HG02870 (cell line): Measurements from ENCODE around the gene OSBPL10.
"Not testable (repeated sequence)": the region's sequence is repeated elsewhere in the genome, so short reads cannot be mapped to it uniquely, and the experiment has no call there.

Experiments
- ATAC-seq: cut with Tn5 transposase; IDR thresholded peaks from one replicate; pipeline ENCODE4 v1.9.1; 2021; ENCODE audit warnings: mild to moderate bottlenecking, moderate library complexity; ENCODE audit not compliant: unreplicated experiment

Gene OSBPL10

GRCh38 chr3:31896026-31896425, 85.0 kb downstream of the OSBPL10 start:
- ATAC-seq = no peak

- ATAC-seq = no peak
Observed at GRCh38 chr3:31895471-31895870, 85.6 kb downstream of the OSBPL10 start.

GRCh38 chr3:31892916-31893573, 88.0 kb downstream of the OSBPL10 start:
- ATAC-seq = no peak

- no peak for ATAC-seq
Observed at GRCh38 chr3:31892500-31892899, 88.6 kb downstream of the OSBPL10 start.

- ATAC-seq = no peak
Observed at GRCh38 chr3:31891876-31892455, 89.1 kb downstream of the OSBPL10 start.

- no peak for ATAC-seq
Observed at GRCh38 chr3:31890742-31891469, 90.2 kb downstream of the OSBPL10 start.

GRCh38 chr3:31890007-31890406, 91.1 kb downstream of the OSBPL10 start:
- ATAC-seq = no peak

- ATAC-seq = no peak
Observed at GRCh38 chr3:31885235-31885634, 95.8 kb downstream of the OSBPL10 start.

- no peak for ATAC-seq
Observed at GRCh38 chr3:31884251-31884650, 96.8 kb downstream of the OSBPL10 start.

GRCh38 chr3:31882895-31883294, 98.2 kb downstream of the OSBPL10 start:
- no peak for ATAC-seq

- no peak for ATAC-seq
Observed at GRCh38 chr3:31882431-31882830, 98.6 kb downstream of the OSBPL10 start.

GRCh38 chr3:31880482-31881078, 100.5 kb downstream of the OSBPL10 start:
- ATAC-seq = no peak

- no peak for ATAC-seq
Observed at GRCh38 chr3:31880020-31880419, 101.0 kb downstream of the OSBPL10 start.

- no peak for ATAC-seq
Observed at GRCh38 chr3:31879365-31879764, 101.7 kb downstream of the OSBPL10 start.

GRCh38 chr3:31878231-31878838, 102.7 kb downstream of the OSBPL10 start:
- ATAC-seq = no peak

- ATAC-seq = no peak
Observed at GRCh38 chr3:31876331-31876730, 104.7 kb downstream of the OSBPL10 start.

- ATAC-seq = no peak
Observed at GRCh38 chr3:31875437-31875836, 105.6 kb downstream of the OSBPL10 start.

GRCh38 chr3:31873254-31873820, 107.7 kb downstream of the OSBPL10 start:
- no peak for ATAC-seq

GRCh38 chr3:31871939-31872507, 109.0 kb downstream of the OSBPL10 start:
- no peak for ATAC-seq

GRCh38 chr3:31870111-31870510, 111.0 kb downstream of the OSBPL10 start:
- not testable (repeated sequence) for ATAC-seq

GRCh38 chr3:31868236-31868635, 112.8 kb downstream of the OSBPL10 start:
- ATAC-seq = no peak
